Measurements from ENCODE around the gene TMED1. TPM values are rescaled to one million over a fixed set of nuclear protein-coding genes. Genes with fewer than 3 reads are reported as not detected.

The TMED1 gene
- total and polyA plus RNA-seq, 9 of the 15 experiments (the other 6 are each of a cell fraction or from before 2014, with no cell fraction given) = 0.86 to 30.2 (median 23.5) TPM

GRCh38 chr19:10812902-10813404, 23.1 kb downstream of the TMED1 start (continued):
- TF ChIP-seq ZNF318 (IDR thresholded peaks at IDR 0.05; ENCODE audit: borderline replicate concordance in 1 of 2, low read depth in 1 of 2) = no peak
- no peak for TF ChIP-seq PHB2 (IDR thresholded peaks at IDR 0.05; ENCODE audit: low read depth)
- no peak for TF ChIP-seq MTA3 (IDR thresholded peaks at IDR 0.05; ENCODE audit: borderline replicate concordance)
- TF ChIP-seq, protein P1, sequence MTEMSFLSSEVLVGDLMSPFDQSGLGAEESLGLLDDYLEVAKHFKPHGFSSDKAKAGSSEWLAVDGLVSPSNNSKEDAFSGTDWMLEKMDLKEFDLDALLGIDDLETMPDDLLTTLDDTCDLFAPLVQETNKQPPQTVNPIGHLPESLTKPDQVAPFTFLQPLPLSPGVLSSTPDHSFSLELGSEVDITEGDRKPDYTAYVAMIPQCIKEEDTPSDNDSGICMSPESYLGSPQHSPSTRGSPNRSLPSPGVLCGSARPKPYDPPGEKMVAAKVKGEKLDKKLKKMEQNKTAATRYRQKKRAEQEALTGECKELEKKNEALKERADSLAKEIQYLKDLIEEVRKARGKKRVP (CRISPR knock-in tag; IDR thresholded peaks at IDR 0.05) = 0 out of 2 replicates have a peak, but pooled peaks have one; percentile 51
- no peak for TF ChIP-seq ZNF282 (CRISPR knock-in tag; IDR thresholded peaks at IDR 0.05)
- TF ChIP-seq, protein P2, sequence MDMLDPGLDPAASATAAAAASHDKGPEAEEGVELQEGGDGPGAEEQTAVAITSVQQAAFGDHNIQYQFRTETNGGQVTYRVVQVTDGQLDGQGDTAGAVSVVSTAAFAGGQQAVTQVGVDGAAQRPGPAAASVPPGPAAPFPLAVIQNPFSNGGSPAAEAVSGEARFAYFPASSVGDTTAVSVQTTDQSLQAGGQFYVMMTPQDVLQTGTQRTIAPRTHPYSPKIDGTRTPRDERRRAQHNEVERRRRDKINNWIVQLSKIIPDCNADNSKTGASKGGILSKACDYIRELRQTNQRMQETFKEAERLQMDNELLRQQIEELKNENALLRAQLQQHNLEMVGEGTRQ (CRISPR knock-in tag; IDR thresholded peaks at IDR 0.05) = no peak
- no peak for TF ChIP-seq IRF2 (CRISPR knock-in tag; IDR thresholded peaks at IDR 0.05)
- TF ChIP-seq ZKSCAN3 (CRISPR knock-in tag; IDR thresholded peaks at IDR 0.05) = no peak
- 0 out of 4 replicates have a peak, but pooled peaks of 1 of the 2 experiments have one; percentile 32 for TF ChIP-seq KDM1A (IDR thresholded peaks at IDR 0.05)
- TF ChIP-seq TFE3 (CRISPR knock-in tag; IDR thresholded peaks at IDR 0.05) = no peak
- TF ChIP-seq NFYB (IDR thresholded peaks at IDR 0.05; ENCODE audit: extremely low read depth, insufficient read length) = no peak
- TF ChIP-seq MAFK (IDR thresholded peaks at IDR 0.05; ENCODE audit: low read length) = peak; percentile 89
- TF ChIP-seq ZNF239 (CRISPR knock-in tag; IDR thresholded peaks at IDR 0.05) = peak; percentile 57; the same call in 1 of the 2 replicates
- no peak for TF ChIP-seq CBFA2T2 (conservative IDR thresholded peaks at IDR 0.05)
- TF ChIP-seq SIN3A (IDR thresholded peaks at IDR 0.05; ENCODE audit: borderline replicate concordance in 2 of 2, control insufficient read depth in 1 of 2, low read depth in 2 of 2, low read length in 2 of 2) = no peak
- no peak for TF ChIP-seq RFX5 (IDR thresholded peaks at IDR 0.05; ENCODE audit: low read depth, low read length)
- TF ChIP-seq KLF13 (tag; IDR thresholded peaks at IDR 0.05; ENCODE audit: borderline replicate concordance, low read depth) = no peak; the same call in 1 of the 2 replicates

Measured in K562 (cell line).